Neural progenitor cell (in vitro differentiated cells): Measurements from ENCODE around the gene PTCHD1. TPM values are rescaled to one million over a fixed set of nuclear protein-coding genes. Genes with fewer than 3 reads are reported as not detected.

Experiments
- DNase-seq: peaks from one replicate; pipeline ENCODE4 v3.0.0-alpha.2; 2016; ENCODE audit warnings: low spot score
- H2AFZ ChIP-seq: fragments of 200-600 bp; sonication (generic); replicated peaks from 2 replicates; pipeline ENCODE4 v1.6.1; 2016; ENCODE audit warnings: antibody characterized with exemption
- H3F3A ChIP-seq: fragments of 200-600 bp; sonication (generic); 2 replicates; pipeline ENCODE4 v1.6.1; 2016; ENCODE audit warnings: antibody characterized with exemption, low read depth
- H3K27ac ChIP-seq: fragments of 200-600 bp; sonication (generic); 2 replicates; pipeline ENCODE4 v1.5.1; 2016; ENCODE audit warnings: mild to moderate bottlenecking
- H3K27me3 ChIP-seq: fragments of 200-600 bp; sonication (generic); 2 replicates; pipeline ENCODE4 v1.6.1; 2016; ENCODE audit warnings: mild to moderate bottlenecking, moderate library complexity
- H3K36me3 ChIP-seq: fragments of 200-600 bp; sonication (generic); 2 replicates; pipeline ENCODE4 v1.5.1; 2016
- H3K4me1 ChIP-seq: fragments of 200-600 bp; sonication (generic); 2 replicates; pipeline ENCODE4 v1.6.1; 2016; ENCODE audit warnings: mixed run types
- H3K4me2 ChIP-seq: fragments of 200-600 bp; sonication (generic); 2 replicates; pipeline ENCODE4 v1.6.1; 2016
- H3K4me3 ChIP-seq: fragments of 200-600 bp; sonication (generic); 2 replicates; pipeline ENCODE4 v1.5.1; 2016
- H3K79me2 ChIP-seq: fragments of 200-600 bp; sonication (generic); 2 replicates; pipeline ENCODE4 v1.6.1; 2016; ENCODE audit warnings: low read depth
- H3K9ac ChIP-seq: fragments of 200-600 bp; sonication (generic); 2 replicates; pipeline ENCODE4 v1.6.1; 2016
- H3K9me3 ChIP-seq: fragments of 200-600 bp; sonication (generic); 2 replicates; pipeline ENCODE4 v1.5.1; 2016; ENCODE audit warnings: low read depth
- H4K20me1 ChIP-seq: fragments of 200-600 bp; sonication (generic); 2 replicates; pipeline ENCODE4 v1.6.1; 2016; ENCODE audit warnings: low read depth
- H3K27ac Mint-ChIP-seq: 3 replicates; pipeline ENCODE4 v1.8.0; 2021; ENCODE audit warnings: mixed read lengths
- H3K27me3 Mint-ChIP-seq: 2 replicates; pipeline ENCODE4 v1.8.0; 2022; ENCODE audit warnings: low read depth, mild to moderate bottlenecking, inconsistent platforms, moderate library complexity, mixed read lengths; ENCODE audit not compliant: insufficient read depth
- H3K36me3 Mint-ChIP-seq: 3 replicates; pipeline ENCODE4 v1.8.0; 2021; ENCODE audit warnings: mixed read lengths
- H3K4me1 Mint-ChIP-seq: 3 replicates; pipeline ENCODE4 v1.8.0; 2021; ENCODE audit warnings: mixed read lengths
- H3K4me3 Mint-ChIP-seq: 3 replicates; pipeline ENCODE4 v1.8.0; 2021; ENCODE audit warnings: mild to moderate bottlenecking, moderate library complexity, mixed read lengths
- H3K9me3 Mint-ChIP-seq: 3 replicates; pipeline ENCODE4 v1.8.0; 2020; ENCODE audit warnings: mixed read lengths
- EZH2 ChIP-seq: fragments of 200-600 bp; sonication (generic); IDR thresholded peaks from 2 replicates; pipeline ENCODE4 v1.6.1; 2017; ENCODE audit warnings: antibody characterized with exemption, mild to moderate bottlenecking, moderate library complexity
- EZH2phosphoT487 ChIP-seq: fragments of 200-600 bp; sonication (generic); IDR thresholded peaks from 2 replicates; pipeline ENCODE4 v1.6.1; 2017; ENCODE audit warnings: antibody characterized with exemption
- total RNA-seq: library from RNA; depleted of rRNA; stranded (reverse); fragments of >200 nt; gene quantifications from 2 replicates; pipeline ENCODE4 v1.2.3, GENCODE V29; 2015; ENCODE audit warnings: low replicate concordance
- TF ChIP-seq, protein P1 (sequence below): fragments of 200-600 bp; sonication (generic); IDR thresholded peaks from 2 replicates; pipeline ENCODE4 v1.5.1; 2017; ENCODE audit warnings: antibody characterized with exemption, mild to moderate bottlenecking

PTCHD1 gene
- total RNA-seq, 1 donor from 2014 or later = 0.07 TPM

DNA sequence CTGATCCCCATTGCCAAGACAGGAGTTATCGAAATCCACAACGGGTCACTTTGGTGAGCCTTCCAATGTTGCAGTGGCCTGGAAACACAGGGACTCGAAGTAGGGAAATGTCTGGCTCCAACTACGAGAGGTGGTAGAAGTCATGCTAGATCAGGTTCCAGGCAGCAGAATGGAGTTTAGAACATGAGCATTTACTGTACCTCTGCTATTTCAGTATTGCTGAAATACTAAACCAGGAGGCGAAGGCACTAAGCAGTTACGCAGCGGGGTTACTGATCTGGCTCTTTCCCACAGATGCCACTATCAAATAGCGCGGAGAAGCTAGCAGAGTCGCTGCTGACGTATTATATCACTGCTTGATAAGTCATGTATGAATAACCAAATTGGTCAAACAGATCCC is 56.3 kb downstream of the PTCHD1 start:
- Histone ChIP-seq H3K27ac (no peak overlapping the region), H2AFZ (no peak overlapping the region), H4K20me1 (no peaks in the 10 kb centered on the region), H3K4me3 (no peak overlapping the region), H3K79me2 (no peaks in the 10 kb centered on the region), H3K27me3 (no peaks in the 10 kb centered on the region), H3K9ac (no peak overlapping the region), H3K9me3 (no peaks in the 10 kb centered on the region), H3K4me2 (no peak overlapping the region), H3K36me3 (no peaks in the 10 kb centered on the region), H3F3A (no peaks in the 10 kb centered on the region), H3K4me1 (no peaks in the 10 kb centered on the region)
- no peak for DNase-seq
- H3K36me3 Mint-ChIP-seq = no peaks in the 10 kb centered on the region
- peaks cover 2% of the 10 kb centered on the region for H3K27me3 Mint-ChIP-seq
- no peak for TF ChIP-seq EZH2phosphoT487
- no peak for TF ChIP-seq EZH2
- TF ChIP-seq, protein P1, sequence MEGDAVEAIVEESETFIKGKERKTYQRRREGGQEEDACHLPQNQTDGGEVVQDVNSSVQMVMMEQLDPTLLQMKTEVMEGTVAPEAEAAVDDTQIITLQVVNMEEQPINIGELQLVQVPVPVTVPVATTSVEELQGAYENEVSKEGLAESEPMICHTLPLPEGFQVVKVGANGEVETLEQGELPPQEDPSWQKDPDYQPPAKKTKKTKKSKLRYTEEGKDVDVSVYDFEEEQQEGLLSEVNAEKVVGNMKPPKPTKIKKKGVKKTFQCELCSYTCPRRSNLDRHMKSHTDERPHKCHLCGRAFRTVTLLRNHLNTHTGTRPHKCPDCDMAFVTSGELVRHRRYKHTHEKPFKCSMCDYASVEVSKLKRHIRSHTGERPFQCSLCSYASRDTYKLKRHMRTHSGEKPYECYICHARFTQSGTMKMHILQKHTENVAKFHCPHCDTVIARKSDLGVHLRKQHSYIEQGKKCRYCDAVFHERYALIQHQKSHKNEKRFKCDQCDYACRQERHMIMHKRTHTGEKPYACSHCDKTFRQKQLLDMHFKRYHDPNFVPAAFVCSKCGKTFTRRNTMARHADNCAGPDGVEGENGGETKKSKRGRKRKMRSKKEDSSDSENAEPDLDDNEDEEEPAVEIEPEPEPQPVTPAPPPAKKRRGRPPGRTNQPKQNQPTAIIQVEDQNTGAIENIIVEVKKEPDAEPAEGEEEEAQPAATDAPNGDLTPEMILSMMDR = no peak
- peaks cover 3% of the 10 kb centered on the region for H3K4me1 Mint-ChIP-seq
- no peak overlapping the region for H3K4me3 Mint-ChIP-seq
- H3K9me3 Mint-ChIP-seq = no peaks in the 10 kb centered on the region
- H3K27ac Mint-ChIP-seq = no peak overlapping the region

DNA sequence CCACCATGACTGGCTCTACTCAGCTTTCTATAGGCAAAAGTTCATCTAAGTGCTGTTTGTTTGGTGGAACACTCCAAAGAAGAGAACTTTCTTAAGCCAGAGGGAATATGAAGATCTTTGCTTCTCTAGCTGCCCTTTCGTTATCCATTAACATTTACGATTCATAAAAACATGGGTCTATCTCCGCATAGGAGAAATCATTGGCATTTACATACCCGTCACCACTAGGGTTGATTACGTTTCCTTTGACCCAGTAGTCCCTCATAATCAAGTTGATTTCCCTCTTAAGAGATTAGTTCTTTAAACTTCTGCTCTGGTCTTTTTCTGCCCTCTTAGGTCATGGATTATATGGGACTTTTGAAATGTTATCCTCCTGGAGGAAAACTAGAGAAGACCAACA is 57.5 kb downstream of the PTCHD1 start:
- TF ChIP-seq EZH2phosphoT487 (no peak), EZH2 (no peak)
- TF ChIP-seq, protein P1 = no peak
- H3K4me1 Mint-ChIP-seq = peaks cover 3% of the 10 kb centered on the region

DNA sequence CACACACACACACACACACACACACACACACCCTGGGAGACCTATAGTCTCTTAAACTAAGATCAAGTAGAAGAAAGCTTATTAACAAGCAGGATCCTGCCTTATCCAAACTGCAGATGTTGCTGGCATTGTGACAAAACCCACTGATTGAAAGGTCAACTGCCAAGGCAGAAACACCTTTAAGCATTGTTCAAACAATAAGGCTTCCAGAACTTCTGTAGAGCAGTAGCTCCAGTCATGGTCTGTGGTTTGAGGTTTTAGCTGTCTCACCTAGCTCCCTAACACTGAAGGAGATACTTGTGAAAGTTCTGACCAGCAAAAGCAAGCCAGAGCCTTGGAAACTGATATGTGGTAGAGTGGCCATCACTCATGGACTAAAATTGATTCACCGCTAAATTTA is 59.8 kb downstream of the PTCHD1 start:
- Mint-ChIP-seq H3K27me3 (peaks cover 7% of the 10 kb centered on the region), H3K9me3 (no peaks in the 10 kb centered on the region), H3K27ac (no peak overlapping the region), H3K4me1 (no peaks in the 10 kb centered on the region), H3K36me3 (no peaks in the 10 kb centered on the region), H3K4me3 (no peak overlapping the region)
- H3K9ac ChIP-seq = no peak overlapping the region
- H3K4me1 ChIP-seq = no peaks in the 10 kb centered on the region
- no peak overlapping the region for H3K27ac ChIP-seq
- no peaks in the 10 kb centered on the region for H4K20me1 ChIP-seq
- H3K36me3 ChIP-seq = no peaks in the 10 kb centered on the region
- no peaks in the 10 kb centered on the region for H3K9me3 ChIP-seq
- H3K27me3 ChIP-seq = no peaks in the 10 kb centered on the region
- H3K4me2 ChIP-seq = no peak overlapping the region
- no peak overlapping the region for H3K4me3 ChIP-seq
- no peak for DNase-seq
- no peaks in the 10 kb centered on the region for H3F3A ChIP-seq
- no peak for TF ChIP-seq EZH2
- no peak for TF ChIP-seq EZH2phosphoT487
- TF ChIP-seq, protein P1 = no peak
- H3K79me2 ChIP-seq = no peaks in the 10 kb centered on the region
- no peak overlapping the region for H2AFZ ChIP-seq

More for the DNA sequence above, 57.5 kb downstream of the PTCHD1 start:
- no peaks in the 10 kb centered on the region for H3K36me3 ChIP-seq
- no peak overlapping the region for H3K4me2 ChIP-seq
- DNase-seq = no peak
- H3K4me1 ChIP-seq = no peaks in the 10 kb centered on the region
- no peaks in the 10 kb centered on the region for H3K79me2 ChIP-seq
- no peaks in the 10 kb centered on the region for H3F3A ChIP-seq
- no peaks in the 10 kb centered on the region for H3K36me3 Mint-ChIP-seq
- H3K27me3 ChIP-seq = no peaks in the 10 kb centered on the region
- no peak overlapping the region for H2AFZ ChIP-seq
- H3K9me3 ChIP-seq = no peaks in the 10 kb centered on the region
- no peak overlapping the region for H3K9ac ChIP-seq
- peaks cover 2% of the 10 kb centered on the region for H3K27me3 Mint-ChIP-seq
- no peaks in the 10 kb centered on the region for H4K20me1 ChIP-seq
- H3K4me3 ChIP-seq = no peak overlapping the region
- H3K4me3 Mint-ChIP-seq = no peak overlapping the region
- no peak overlapping the region for H3K27ac Mint-ChIP-seq
- H3K9me3 Mint-ChIP-seq = no peaks in the 10 kb centered on the region
- H3K27ac ChIP-seq = no peak overlapping the region

DNA sequence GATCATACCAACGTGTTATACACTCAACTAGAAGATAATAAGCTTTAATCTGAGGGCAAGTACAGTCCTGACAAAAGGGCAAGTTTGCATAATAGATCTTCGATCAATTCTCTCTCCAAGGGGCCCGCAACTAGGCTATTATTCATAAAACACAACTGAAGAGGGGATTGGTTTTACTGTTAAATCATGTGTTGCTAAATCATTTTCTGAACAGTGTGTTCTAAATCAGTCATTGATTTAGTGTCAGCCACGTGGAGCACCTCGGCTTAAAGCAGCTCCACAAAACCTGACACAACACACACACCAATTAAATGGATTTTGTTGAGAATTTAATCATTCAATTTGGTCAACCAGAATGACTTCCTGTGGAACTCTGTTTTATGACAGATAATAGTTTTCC is 61.6 kb downstream of the PTCHD1 start:
- Mint-ChIP-seq H3K27ac (no peak overlapping the region), H3K4me1 (no peaks in the 10 kb centered on the region), H3K27me3 (peaks cover 7% of the 10 kb centered on the region), H3K9me3 (no peaks in the 10 kb centered on the region), H3K36me3 (no peaks in the 10 kb centered on the region), H3K4me3 (no peak overlapping the region)
- Histone ChIP-seq H3K27me3 (no peaks in the 10 kb centered on the region), H3K79me2 (no peaks in the 10 kb centered on the region), H3K36me3 (no peaks in the 10 kb centered on the region), H3K4me2 (no peak overlapping the region), H4K20me1 (no peaks in the 10 kb centered on the region), H3K4me1 (no peaks in the 10 kb centered on the region), H3K9ac (no peak overlapping the region), H3K9me3 (no peaks in the 10 kb centered on the region), H3K27ac (no peak overlapping the region), H3F3A (no peaks in the 10 kb centered on the region), H2AFZ (no peak overlapping the region), H3K4me3 (no peak overlapping the region)
- DNase-seq = no peak
- TF ChIP-seq EZH2phosphoT487 = no peak
